ENCODE results near the gene FAM9C. TPM values are rescaled to one million over a fixed set of nuclear protein-coding genes. Genes with fewer than 3 reads are reported as not detected.

The FAM9C gene
- polyA plus RNA-seq (2013, experiment 1 of 2) = 0.07 TPM
- polyA plus RNA-seq (2013, experiment 2 of 2) = 0.04 TPM

- no peaks in the 10 kb centered on the region for H3K36me3 ChIP-seq (ENCODE audit: control insufficient read depth in 1 of 2, insufficient read depth in 2 of 2, low read depth in 1 of 2, low read length in 2 of 2)
- H3K14ac ChIP-seq (ENCODE audit: low read length in 2 of 2) = no peak within 1 kb of the TSS
- H2BK120ac ChIP-seq (ENCODE audit: low read depth, low read length) = no peak within 1 kb of the TSS
- H3K27ac ChIP-seq (ENCODE audit: low read length, poor library complexity, severe bottlenecking) = no peak within 1 kb of the TSS
- no peak within 1 kb of the TSS for H4K91ac ChIP-seq (ENCODE audit: low read length)
- H4K8ac ChIP-seq (ENCODE audit: low read length) = no peak within 1 kb of the TSS
- 87% methylated on average over 20 of the region's 21 CpGs for WGBS
- H3K4me2 ChIP-seq (ENCODE audit: low read length, poor library complexity, severe bottlenecking) = no peak within 1 kb of the TSS
- no peaks in the 10 kb centered on the region for H3K9me3 ChIP-seq (ENCODE audit: control insufficient read depth, low read length)
- H2BK12ac ChIP-seq (ENCODE audit: low read length in 2 of 2) = peak within 1 kb of the TSS; percentile 39 to 66
- H3K4me1 ChIP-seq (ENCODE audit: control insufficient read depth, insufficient read depth, low read depth, low read length) = no peaks in the 10 kb centered on the region
- peak within 1 kb of the TSS; percentile 67 for H2BK15ac ChIP-seq (ENCODE audit: low read depth, poor library complexity, severe bottlenecking)
- no peak within 1 kb of the TSS for H3K23ac ChIP-seq (ENCODE audit: low read length in 2 of 2)
- H3K18ac ChIP-seq (ENCODE audit: low read depth in 1 of 2, low read length in 2 of 2) = no peak within 1 kb of the TSS
- H3K27me3 ChIP-seq (ENCODE audit: control insufficient read depth in 1 of 2, insufficient read depth in 1 of 2, low read length in 2 of 2) = no peaks in the 10 kb centered on the region
- no peak within 1 kb of the TSS for H2AFZ ChIP-seq (ENCODE audit: low read depth, low read length)
- H3K79me1 ChIP-seq (replicated peaks; ENCODE audit: low read length, poor library complexity, severe bottlenecking) = no peaks in the 10 kb centered on the region
- H3K4ac ChIP-seq (ENCODE audit: low read depth in 1 of 2, low read length in 2 of 2) = no peak within 1 kb of the TSS
- no peak within 1 kb of the TSS for H2AK5ac ChIP-seq (ENCODE audit: low read length, severe bottlenecking)
- H3K9ac ChIP-seq (ENCODE audit: low read length) = no peak within 1 kb of the TSS
- H2BK5ac ChIP-seq (ENCODE audit: low read depth, low read length, poor library complexity, severe bottlenecking) = no peak within 1 kb of the TSS
- DNase-seq = no peak
- H3K4me3 ChIP-seq (ENCODE audit: insufficient read depth in 1 of 2, low read depth in 1 of 2, low read length in 2 of 2) = no peak within 1 kb of the TSS
These were observed at the start of gene FAM9C for GRCh38 chrX:13044441-13044840. TSS of gene FAM9C (minus strand) at chrX:13044620. CDS start at chrX:13043789, 831 bp downstream.

- Histone ChIP-seq H3K79me1 (replicated peaks; ENCODE audit: low read length, poor library complexity, severe bottlenecking) (no peaks in the 10 kb centered on the region), H2AFZ (ENCODE audit: low read depth, low read length) (no peak overlapping the region), H3K14ac (ENCODE audit: low read length in 2 of 2) (no peak overlapping the region), H3K18ac (ENCODE audit: low read depth in 1 of 2, low read length in 2 of 2) (no peak overlapping the region), H3K9ac (ENCODE audit: low read length) (no peak overlapping the region), H2BK5ac (ENCODE audit: low read depth, low read length, poor library complexity, severe bottlenecking) (no peak overlapping the region), H3K23ac (ENCODE audit: low read length in 2 of 2) (no peak overlapping the region), H3K27me3 (ENCODE audit: control insufficient read depth in 1 of 2, insufficient read depth in 1 of 2, low read length in 2 of 2) (no peaks in the 10 kb centered on the region), H3K36me3 (ENCODE audit: control insufficient read depth in 1 of 2, insufficient read depth in 2 of 2, low read depth in 1 of 2, low read length in 2 of 2) (no peaks in the 10 kb centered on the region), H3K9me3 (ENCODE audit: control insufficient read depth, low read length) (peaks cover 6% of the 10 kb centered on the region), H2BK12ac (ENCODE audit: low read length in 2 of 2) (no peak overlapping the region), H3K4me1 (ENCODE audit: control insufficient read depth, insufficient read depth, low read depth, low read length) (no peaks in the 10 kb centered on the region), H3K4me3 (ENCODE audit: insufficient read depth in 1 of 2, low read depth in 1 of 2, low read length in 2 of 2) (no peak overlapping the region), H2BK15ac (ENCODE audit: low read depth, poor library complexity, severe bottlenecking) (no peak overlapping the region), H2AK5ac (ENCODE audit: low read length, severe bottlenecking) (no peak overlapping the region), H3K4ac (ENCODE audit: low read depth in 1 of 2, low read length in 2 of 2) (no peak overlapping the region), H2BK120ac (ENCODE audit: low read depth, low read length) (peak overlapping the region; percentile 61), H3K27ac (ENCODE audit: low read length, poor library complexity, severe bottlenecking) (no peak overlapping the region), H4K91ac (ENCODE audit: low read length) (no peak overlapping the region), H4K8ac (ENCODE audit: low read length) (no peak overlapping the region), H3K4me2 (ENCODE audit: low read length, poor library complexity, severe bottlenecking) (no peak overlapping the region)
- no peak for DNase-seq
- WGBS = over 99% methylated on average over 3 of the region's 6 CpGs
These were observed 49.2 kb upstream of the FAM9C start for GRCh38 chrX:13093529-13094140.

GRCh38 chrX:13092455-13092941 lies 48.1 kb upstream of the FAM9C start:
- Histone ChIP-seq H3K27me3 (ENCODE audit: control insufficient read depth in 1 of 2, insufficient read depth in 1 of 2, low read length in 2 of 2) (no peaks in the 10 kb centered on the region), H3K9me3 (ENCODE audit: control insufficient read depth, low read length) (peaks cover 6% of the 10 kb centered on the region), H3K36me3 (ENCODE audit: control insufficient read depth in 1 of 2, insufficient read depth in 2 of 2, low read depth in 1 of 2, low read length in 2 of 2) (no peaks in the 10 kb centered on the region), H3K4ac (ENCODE audit: low read depth in 1 of 2, low read length in 2 of 2) (no peak overlapping the region), H2BK5ac (ENCODE audit: low read depth, low read length, poor library complexity, severe bottlenecking) (no peak overlapping the region), H2AFZ (ENCODE audit: low read depth, low read length) (no peak overlapping the region), H3K4me3 (ENCODE audit: insufficient read depth in 1 of 2, low read depth in 1 of 2, low read length in 2 of 2) (no peak overlapping the region), H3K18ac (ENCODE audit: low read depth in 1 of 2, low read length in 2 of 2) (peak overlapping the region; percentile 1 to 50), H3K27ac (ENCODE audit: low read length, poor library complexity, severe bottlenecking) (no peak overlapping the region), H2BK120ac (ENCODE audit: low read depth, low read length) (no peak overlapping the region), H3K23ac (ENCODE audit: low read length in 2 of 2) (no peak overlapping the region), H4K91ac (ENCODE audit: low read length) (peak overlapping the region; percentile 39), H3K9ac (ENCODE audit: low read length) (no peak overlapping the region), H4K8ac (ENCODE audit: low read length) (peak overlapping the region; percentile 17), H2AK5ac (ENCODE audit: low read length, severe bottlenecking) (no peak overlapping the region), H3K4me2 (ENCODE audit: low read length, poor library complexity, severe bottlenecking) (no peak overlapping the region), H2BK15ac (ENCODE audit: low read depth, poor library complexity, severe bottlenecking) (peak overlapping the region; percentile 19), H3K14ac (ENCODE audit: low read length in 2 of 2) (no peak overlapping the region), H2BK12ac (ENCODE audit: low read length in 2 of 2) (peak overlapping the region; percentile 61 to 73), H3K4me1 (ENCODE audit: control insufficient read depth, insufficient read depth, low read depth, low read length) (peaks cover 2% of the 10 kb centered on the region), H3K79me1 (replicated peaks; ENCODE audit: low read length, poor library complexity, severe bottlenecking) (no peaks in the 10 kb centered on the region)
- WGBS = 96% methylated on average over 7 of the region's 7 CpGs
- DNase-seq = no peak

- Histone ChIP-seq H3K27ac (ENCODE audit: low read length, poor library complexity, severe bottlenecking) (no peak overlapping the region), H3K4me1 (ENCODE audit: control insufficient read depth, insufficient read depth, low read depth, low read length) (peaks cover 2% of the 10 kb centered on the region), H3K18ac (ENCODE audit: low read depth in 1 of 2, low read length in 2 of 2) (no peak overlapping the region), H3K27me3 (ENCODE audit: control insufficient read depth in 1 of 2, insufficient read depth in 1 of 2, low read length in 2 of 2) (no peaks in the 10 kb centered on the region), H4K91ac (ENCODE audit: low read length) (no peak overlapping the region), H2BK120ac (ENCODE audit: low read depth, low read length) (no peak overlapping the region), H3K14ac (ENCODE audit: low read length in 2 of 2) (no peak overlapping the region), H3K4ac (ENCODE audit: low read depth in 1 of 2, low read length in 2 of 2) (no peak overlapping the region), H3K9ac (ENCODE audit: low read length) (peak overlapping the region; percentile 41), H4K8ac (ENCODE audit: low read length) (no peak overlapping the region), H3K9me3 (ENCODE audit: control insufficient read depth, low read length) (peaks cover 6% of the 10 kb centered on the region), H3K79me1 (replicated peaks; ENCODE audit: low read length, poor library complexity, severe bottlenecking) (no peaks in the 10 kb centered on the region), H2BK12ac (ENCODE audit: low read length in 2 of 2) (peak overlapping the region in 1 of 2 experiments; percentile 18), H3K23ac (ENCODE audit: low read length in 2 of 2) (no peak overlapping the region), H2AFZ (ENCODE audit: low read depth, low read length) (no peak overlapping the region), H2BK5ac (ENCODE audit: low read depth, low read length, poor library complexity, severe bottlenecking) (no peak overlapping the region), H3K36me3 (ENCODE audit: control insufficient read depth in 1 of 2, insufficient read depth in 2 of 2, low read depth in 1 of 2, low read length in 2 of 2) (no peaks in the 10 kb centered on the region), H3K4me2 (ENCODE audit: low read length, poor library complexity, severe bottlenecking) (no peak overlapping the region), H2BK15ac (ENCODE audit: low read depth, poor library complexity, severe bottlenecking) (no peak overlapping the region), H2AK5ac (ENCODE audit: low read length, severe bottlenecking) (no peak overlapping the region), H3K4me3 (ENCODE audit: insufficient read depth in 1 of 2, low read depth in 1 of 2, low read length in 2 of 2) (no peak overlapping the region)
- DNase-seq = no peak
- WGBS = 90% methylated on average over 1 of the region's 6 CpGs
These were observed 46.8 kb upstream of the FAM9C start for GRCh38 chrX:13091111-13091765.
